ENCODE data around the gene TUSC2. TPM values are rescaled to one million over a fixed set of nuclear protein-coding genes. Genes with fewer than 3 reads are reported as not detected.

The TUSC2 gene
- total RNA-seq, 1 experiment from 2014 or later = 35.3 TPM

- in situ Hi-C loops (cut with HindIII; ENCODE audit: low pct_unique_long_range_greater_than_20kb, low sequenced_read_pairs) = no loop called here
- TF ChIP-seq SIN3A (IDR thresholded peaks at IDR 0.05; ENCODE audit: borderline replicate concordance, insufficient read depth, low read depth, low read length) (no peak), CTCF (IDR thresholded peaks at IDR 0.05) (no peak)
- TF ChIP-seq, protein P1, sequence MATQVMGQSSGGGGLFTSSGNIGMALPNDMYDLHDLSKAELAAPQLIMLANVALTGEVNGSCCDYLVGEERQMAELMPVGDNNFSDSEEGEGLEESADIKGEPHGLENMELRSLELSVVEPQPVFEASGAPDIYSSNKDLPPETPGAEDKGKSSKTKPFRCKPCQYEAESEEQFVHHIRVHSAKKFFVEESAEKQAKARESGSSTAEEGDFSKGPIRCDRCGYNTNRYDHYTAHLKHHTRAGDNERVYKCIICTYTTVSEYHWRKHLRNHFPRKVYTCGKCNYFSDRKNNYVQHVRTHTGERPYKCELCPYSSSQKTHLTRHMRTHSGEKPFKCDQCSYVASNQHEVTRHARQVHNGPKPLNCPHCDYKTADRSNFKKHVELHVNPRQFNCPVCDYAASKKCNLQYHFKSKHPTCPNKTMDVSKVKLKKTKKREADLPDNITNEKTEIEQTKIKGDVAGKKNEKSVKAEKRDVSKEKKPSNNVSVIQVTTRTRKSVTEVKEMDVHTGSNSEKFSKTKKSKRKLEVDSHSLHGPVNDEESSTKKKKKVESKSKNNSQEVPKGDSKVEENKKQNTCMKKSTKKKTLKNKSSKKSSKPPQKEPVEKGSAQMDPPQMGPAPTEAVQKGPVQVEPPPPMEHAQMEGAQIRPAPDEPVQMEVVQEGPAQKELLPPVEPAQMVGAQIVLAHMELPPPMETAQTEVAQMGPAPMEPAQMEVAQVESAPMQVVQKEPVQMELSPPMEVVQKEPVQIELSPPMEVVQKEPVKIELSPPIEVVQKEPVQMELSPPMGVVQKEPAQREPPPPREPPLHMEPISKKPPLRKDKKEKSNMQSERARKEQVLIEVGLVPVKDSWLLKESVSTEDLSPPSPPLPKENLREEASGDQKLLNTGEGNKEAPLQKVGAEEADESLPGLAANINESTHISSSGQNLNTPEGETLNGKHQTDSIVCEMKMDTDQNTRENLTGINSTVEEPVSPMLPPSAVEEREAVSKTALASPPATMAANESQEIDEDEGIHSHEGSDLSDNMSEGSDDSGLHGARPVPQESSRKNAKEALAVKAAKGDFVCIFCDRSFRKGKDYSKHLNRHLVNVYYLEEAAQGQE (IDR thresholded peaks at IDR 0.05; ENCODE audit: insufficient read depth in 1 of 2, low read depth in 2 of 2, low read length in 1 of 2) = no peak
- Histone ChIP-seq H3K4me1 (ENCODE audit: control insufficient read depth, insufficient read depth, low read length) (peaks cover 21% of the 10 kb centered on the region), H3K27me3 (ENCODE audit: control insufficient read depth, insufficient read depth, low read length) (no peaks in the 10 kb centered on the region), H3K9me3 (ENCODE audit: control insufficient read depth, insufficient read depth, low read depth, low read length) (no peaks in the 10 kb centered on the region), H3K27ac (ENCODE audit: low read length) (no peak overlapping the region), H3K36me3 (ENCODE audit: control insufficient read depth, insufficient read depth, low read length) (peaks cover 2% of the 10 kb centered on the region; the same call in 1 of the 2 replicates), H3K4me3 (ENCODE audit: low read depth in 2 of 2, low read length in 2 of 2) (no peak overlapping the region)
- ChIA-PET CTCF (interaction anchor here (0.5 kb wide), 1 partner anchor 11 kb away, joined by 4 read pairs; no protein-coding TSS in a partner anchor), POLR2A (interaction anchor here (0.5 kb wide), 1 partner anchor 9 kb away, joined by 4 read pairs; no protein-coding TSS in a partner anchor)
- DNase-seq (ENCODE audit: low read depth, low spot score) (no peak), ATAC-seq (no peak)
- no TSS peak for BruUV-seq (replicated peaks)
- intact Hi-C loops (cut with micrococcal nuclease; ENCODE audit: unreplicated experiment) = no loop called here
Observed at GRCh38 chr3:50354186-50354764, 26.3 kb upstream of the TUSC2 start.

DNA sequence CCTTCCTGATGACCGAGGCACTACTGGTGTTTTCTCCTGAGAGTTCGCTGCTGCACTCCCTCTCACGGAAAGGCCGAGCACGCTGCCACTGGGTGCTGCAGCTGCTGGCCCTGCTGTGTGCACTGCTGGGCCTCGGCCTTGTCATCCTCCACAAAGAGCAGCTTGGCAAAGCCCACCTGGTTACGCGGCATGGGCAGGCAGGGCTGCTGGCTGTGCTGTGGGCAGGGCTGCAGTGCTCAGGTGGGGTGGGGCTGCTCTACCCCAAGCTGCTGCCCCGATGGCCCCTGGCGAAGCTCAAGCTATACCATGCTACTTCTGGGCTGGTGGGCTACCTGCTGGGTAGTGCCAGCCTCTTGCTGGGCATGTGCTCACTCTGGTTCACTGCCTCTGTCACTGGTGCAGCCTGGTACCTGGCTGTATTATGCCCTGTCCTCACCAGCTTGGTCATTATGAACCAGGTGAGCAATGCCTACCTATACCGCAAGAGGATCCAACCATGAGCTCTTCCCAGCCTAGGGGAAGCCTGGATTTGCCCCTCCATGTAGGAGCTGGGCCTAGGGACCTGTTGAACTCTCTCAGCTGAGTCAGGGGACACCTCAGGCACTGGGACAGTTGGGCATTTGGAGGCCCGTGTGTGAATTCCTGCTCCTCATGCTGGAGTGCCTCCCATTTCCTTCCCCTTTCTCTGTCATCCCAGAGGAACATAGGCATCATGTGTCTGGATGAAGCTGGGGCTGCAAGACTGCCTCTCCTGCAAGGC, 25.4 kb upstream of the TUSC2 start:
- Histone ChIP-seq H3K27ac (ENCODE audit: low read length) (no peak overlapping the region), H3K36me3 (ENCODE audit: control insufficient read depth, insufficient read depth, low read length) (peaks cover 2% of the 10 kb centered on the region; the same call in 1 of the 2 replicates), H3K27me3 (ENCODE audit: control insufficient read depth, insufficient read depth, low read length) (no peaks in the 10 kb centered on the region), H3K4me1 (ENCODE audit: control insufficient read depth, insufficient read depth, low read length) (peaks cover 21% of the 10 kb centered on the region), H3K4me3 (ENCODE audit: low read depth in 2 of 2, low read length in 2 of 2) (no peak overlapping the region), H3K9me3 (ENCODE audit: control insufficient read depth, insufficient read depth, low read depth, low read length) (no peaks in the 10 kb centered on the region)
- ChIA-PET CTCF (no interaction called here), POLR2A (interaction anchor here (0.5 kb wide), 1 partner anchor 8 kb away, joined by 4 read pairs; no protein-coding TSS in a partner anchor)
- TF ChIP-seq SIN3A (IDR thresholded peaks at IDR 0.05; ENCODE audit: borderline replicate concordance, insufficient read depth, low read depth, low read length) (no peak), CTCF (IDR thresholded peaks at IDR 0.05) (no peak), POLR2AphosphoS5 (IDR thresholded peaks at IDR 0.05; ENCODE audit: low read depth, low read length) (no peak), TCF7L2 (IDR thresholded peaks at IDR 0.05; ENCODE audit: low read depth, low read length) (no peak)
- TF ChIP-seq, protein P1 (IDR thresholded peaks at IDR 0.05; ENCODE audit: insufficient read depth in 1 of 2, low read depth in 2 of 2, low read length in 1 of 2) = no peak
- no peak for ATAC-seq
- intact Hi-C loops (cut with micrococcal nuclease; ENCODE audit: unreplicated experiment) = no loop called here
- BruUV-seq (replicated peaks) = no TSS peak
- in situ Hi-C loops (cut with HindIII; ENCODE audit: low pct_unique_long_range_greater_than_20kb, low sequenced_read_pairs) = no loop called here
- no peak for DNase-seq (ENCODE audit: low read depth, low spot score)

Data from Panc1 (cell line).